ENCODE measurements around the gene BRD1. TPM values are rescaled to one million over a fixed set of nuclear protein-coding genes. Genes with fewer than 3 reads are reported as not detected.

The BRD1 gene
- total RNA-seq, 1 donor from 2014 or later = 44.0 TPM

DNA sequence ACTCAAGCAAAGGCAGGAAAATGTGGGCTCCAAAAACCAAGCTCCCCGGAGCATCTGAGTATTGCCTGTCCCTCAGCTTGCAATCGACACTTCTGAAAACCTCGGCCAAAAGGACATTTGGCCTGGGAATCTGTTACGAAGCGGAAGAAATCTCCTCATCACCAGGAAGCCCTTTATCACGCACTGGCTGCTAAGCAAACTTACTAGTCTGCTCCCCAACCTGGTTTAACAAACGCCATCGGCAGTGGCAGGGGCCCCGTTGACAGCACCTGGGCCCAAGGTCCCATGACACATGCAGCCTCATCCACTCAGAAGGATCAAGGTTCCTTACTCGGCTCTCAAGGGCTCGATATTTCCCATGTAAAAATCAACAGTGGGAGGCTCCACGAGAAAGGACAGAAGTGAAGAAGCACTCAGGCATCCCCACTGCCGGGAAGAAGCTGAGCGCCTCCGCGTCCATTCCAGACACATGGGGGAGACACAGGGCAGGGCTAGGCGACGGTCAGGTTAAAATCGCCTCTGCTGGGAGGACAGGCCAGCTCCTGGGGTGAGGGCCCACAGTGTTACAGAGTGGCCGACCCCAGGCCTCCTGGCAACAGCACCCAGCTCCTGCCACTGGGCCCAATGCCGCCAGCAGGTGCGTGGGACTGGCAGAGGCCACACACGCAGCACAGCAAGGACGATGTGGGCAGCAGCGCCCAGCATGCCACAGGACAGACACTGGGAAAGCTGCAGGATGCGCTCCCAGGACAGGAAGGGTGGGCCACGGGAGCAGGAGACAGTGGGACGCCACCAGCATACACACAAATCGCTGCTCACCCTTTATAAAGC is 27.1 kb downstream of the BRD1 start:
- DNase-seq = no peak

DNA sequence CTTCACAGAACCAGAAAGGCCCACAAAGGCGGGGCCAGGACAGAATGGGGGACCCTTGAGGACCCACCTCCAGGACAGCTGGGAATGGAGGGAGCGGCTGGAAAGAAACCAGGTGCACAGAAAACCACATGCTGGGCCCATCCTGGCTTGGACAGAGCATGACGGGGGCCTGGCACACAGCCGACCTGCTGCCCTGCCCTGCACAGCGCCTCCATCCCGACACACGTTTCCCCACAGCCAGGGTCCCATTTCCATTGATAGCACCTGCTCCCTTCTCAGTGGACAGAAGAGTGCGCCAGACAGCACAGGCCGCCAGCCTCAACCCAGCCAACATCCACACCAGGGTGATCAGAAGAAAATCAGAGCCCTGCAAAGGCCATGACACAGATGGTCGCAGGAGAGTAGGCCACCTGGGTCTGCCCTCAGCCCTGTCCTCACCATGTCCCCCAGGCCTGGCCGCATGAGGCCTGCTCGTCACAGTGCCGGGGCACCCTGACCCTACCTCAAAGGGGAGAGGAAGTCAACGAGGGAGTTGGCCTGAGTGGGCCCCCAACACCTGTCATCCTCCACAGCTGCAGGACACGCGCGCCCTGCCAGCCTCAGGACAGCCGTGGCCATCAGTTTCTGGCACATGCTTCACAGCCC is 28.1 kb downstream of the BRD1 start:
- no peak for DNase-seq

DNA sequence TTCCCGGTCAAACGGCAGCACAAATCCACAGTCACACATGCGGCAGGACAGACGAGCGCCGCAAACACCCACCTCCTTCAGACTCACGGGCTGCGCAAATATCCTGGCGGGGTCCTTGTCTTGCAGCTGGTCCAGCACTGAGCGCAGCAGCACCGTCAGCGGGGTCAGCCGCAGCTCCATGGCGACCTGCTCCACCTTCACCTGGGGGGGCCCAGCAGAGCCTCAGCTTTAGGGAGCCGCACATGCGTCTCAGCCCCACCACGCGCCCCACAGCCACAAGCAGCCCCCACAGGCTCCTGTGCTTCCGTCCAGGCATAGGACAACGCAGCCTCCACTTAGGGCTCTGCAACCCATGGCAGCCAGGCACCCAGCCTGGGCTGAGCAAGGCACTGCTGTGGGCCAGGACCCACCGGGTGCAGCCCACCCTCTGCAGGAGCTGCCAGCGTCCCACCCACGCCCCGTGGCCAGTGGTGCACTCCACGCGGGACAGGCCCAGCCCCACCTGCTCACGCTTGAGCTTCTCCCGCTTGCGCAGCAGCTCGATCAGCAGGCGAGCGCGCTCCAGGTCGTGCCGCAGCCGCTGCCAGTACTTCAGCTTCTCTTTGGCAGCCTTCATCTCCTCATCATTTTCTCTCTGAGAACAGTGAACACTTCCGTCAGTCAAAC is 29.1 kb downstream of the BRD1 start:
- DNase-seq = no peak

DNA sequence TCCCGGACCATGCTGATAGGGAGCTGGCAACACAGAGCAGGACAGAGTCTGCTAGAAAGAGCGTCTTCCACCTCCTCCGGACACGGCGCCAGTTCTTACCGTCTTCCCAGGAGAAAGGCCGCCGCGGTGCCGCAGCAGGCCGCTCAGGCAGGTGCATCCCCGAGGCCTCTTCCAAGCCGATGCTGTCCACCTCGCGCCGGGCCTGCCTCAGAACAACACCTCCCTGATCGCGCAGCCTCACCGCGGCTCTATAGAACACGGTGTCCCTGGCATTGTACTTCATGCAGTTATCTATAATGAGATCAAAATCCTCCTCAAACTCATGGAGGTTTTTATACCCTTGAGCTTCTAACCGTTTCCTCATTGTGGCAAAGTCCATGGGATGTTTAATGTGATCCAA is 30.0 kb downstream of the BRD1 start:
- DNase-seq = no peak

DNA sequence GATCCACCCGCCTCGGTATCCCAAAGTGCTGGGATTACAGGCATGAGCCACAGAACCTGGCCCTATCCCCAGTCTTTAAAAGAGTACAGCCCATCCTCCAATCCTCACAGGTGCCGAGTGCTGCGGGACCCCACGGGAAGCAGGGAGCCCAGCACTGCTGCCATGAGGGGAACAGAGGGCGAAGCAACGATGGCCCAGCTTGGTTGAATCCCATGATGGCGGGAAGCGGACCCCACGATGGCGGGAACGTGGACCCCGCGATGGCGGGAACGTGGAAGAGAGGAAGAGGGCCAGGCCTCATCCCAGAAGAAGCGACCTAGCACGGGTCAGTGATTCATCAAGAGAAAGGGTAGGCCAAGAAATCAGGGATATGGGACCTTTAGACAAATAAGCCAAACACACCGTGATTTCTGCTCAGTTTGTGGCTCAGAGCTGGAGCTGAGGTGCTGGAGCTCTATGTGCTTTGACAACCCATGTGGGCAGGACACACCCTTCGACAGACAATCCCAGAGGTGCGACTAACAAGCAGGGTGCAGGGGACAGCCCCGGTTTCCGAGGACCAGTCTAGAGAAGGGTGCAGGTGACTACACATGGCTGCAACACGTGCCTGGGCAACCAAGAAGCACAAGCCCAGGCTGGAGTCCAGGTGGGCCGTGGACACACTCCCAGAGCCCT is 30.9 kb downstream of the BRD1 start:
- no peak for DNase-seq

DNA sequence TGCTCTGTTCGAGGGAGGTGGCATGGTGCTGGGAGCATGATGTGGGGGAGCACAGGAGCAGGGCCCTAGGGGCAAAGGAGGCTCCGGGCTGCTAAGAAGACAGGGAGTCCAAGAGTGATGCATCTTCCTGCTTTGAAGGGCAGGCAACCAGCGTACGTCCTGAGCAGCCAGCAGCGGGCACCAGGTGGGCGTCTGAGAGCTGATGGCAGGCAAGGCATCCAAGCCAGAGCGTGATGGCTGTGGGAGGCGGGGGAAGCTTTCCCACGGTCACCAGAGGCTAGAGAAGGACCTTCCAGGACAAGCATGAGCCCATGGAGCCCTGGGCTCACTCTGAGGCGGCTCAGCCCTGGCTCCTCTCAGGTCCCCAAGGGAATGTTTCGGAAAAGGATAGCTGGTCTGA is 32.2 kb downstream of the BRD1 start:
- DNase-seq = no peak

DNA sequence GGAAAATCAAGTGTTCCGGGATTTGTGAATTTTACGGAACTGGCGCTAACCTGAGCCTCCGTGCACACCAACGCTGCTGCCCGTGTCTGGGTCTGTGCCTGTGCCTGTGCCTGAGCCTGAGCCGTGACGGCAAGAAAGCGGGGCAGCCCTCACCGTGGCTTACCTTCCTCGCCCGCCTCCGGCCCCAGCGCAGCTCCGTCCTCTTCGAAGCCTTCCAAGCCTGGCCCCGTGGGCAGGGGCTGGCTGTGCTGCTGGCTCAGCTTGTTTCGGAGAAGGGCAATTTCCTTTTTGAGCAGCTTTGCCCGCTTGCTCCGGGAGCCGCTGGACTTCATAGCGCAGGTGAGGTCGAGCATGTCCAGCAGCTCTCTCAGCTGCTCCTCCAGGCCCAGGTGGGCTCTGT is 33.8 kb downstream of the BRD1 start:
- DNase-seq = no peak

DNA sequence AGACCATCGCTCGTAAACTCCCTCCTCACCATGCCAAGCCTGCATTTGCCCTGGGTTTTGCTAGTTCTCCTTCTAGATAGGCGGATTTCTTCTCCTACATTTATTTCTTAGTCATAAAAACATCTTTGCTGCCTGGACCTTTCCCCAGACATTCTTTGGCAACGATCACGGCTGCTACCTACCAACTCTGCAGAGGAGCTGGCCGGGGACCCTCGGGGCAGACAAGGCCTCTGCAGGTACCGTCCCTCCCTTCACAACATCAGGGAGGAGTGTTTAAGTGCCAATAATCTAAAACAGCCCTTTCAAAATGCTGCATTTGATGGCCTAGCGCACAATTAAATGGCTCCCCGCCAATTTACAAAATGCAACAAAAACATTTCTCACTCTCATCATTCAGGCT is 34.4 kb downstream of the BRD1 start:
- DNase-seq = no peak

DNA sequence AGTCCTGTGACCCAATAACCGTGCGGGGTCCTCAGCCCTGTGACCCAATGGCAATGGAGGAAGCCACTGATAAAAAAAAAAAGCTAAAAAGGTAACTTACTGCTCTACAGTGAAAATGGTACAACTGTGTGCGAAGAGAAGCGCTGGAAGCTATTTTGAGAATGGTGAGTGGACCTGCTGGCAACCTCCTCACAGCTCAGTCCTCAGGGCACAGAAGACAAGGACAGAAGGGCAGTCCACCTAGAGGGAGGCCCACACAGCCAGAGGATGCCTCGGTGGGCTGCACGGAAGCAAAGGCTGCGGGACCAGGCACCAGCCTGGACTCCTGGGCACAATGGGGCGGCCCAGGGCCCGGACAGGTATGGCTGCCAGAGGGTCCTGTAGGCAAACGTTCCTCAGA is 35.6 kb downstream of the BRD1 start:
- DNase-seq = no peak

DNA sequence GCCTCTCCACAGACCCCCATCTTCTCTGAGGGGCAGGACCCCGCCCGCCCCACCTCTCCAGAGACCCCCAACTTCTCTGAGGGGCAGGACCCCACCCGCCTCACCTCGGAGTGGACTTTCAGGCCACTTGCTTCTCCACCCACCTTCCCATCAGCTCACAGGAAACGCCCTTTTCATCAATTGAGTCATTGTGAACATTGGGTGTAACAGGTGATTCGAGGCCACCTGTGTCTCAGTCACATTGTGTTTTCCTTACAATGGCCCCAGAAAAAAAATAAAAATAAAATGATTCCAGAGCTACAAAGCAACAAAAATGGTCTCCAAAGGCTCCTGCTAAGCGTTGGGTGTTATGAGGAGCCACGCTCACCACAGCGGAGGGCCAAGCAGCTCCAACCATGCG is 36.0 kb downstream of the BRD1 start:
- no peak for DNase-seq

DNA sequence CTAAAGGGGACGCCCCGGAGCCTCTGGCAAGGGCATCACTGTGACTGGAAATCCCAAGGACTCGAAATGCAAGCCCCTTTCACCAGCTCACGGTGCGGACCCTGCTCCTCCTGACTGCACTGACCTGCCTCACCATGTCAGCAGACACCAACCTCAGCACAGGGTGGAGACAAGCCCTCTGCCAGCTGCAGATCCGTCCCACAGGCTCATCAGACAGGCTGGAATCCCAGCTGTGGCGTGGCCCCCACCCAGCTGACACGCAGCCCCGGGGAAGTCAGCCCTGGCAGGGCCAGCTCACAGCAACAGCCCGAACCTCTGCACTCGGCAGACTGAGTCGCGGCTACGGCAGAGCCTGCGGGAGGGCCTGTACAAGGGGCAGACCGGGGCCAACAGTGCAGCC is 36.8 kb downstream of the BRD1 start:
- no peak for DNase-seq

DNA sequence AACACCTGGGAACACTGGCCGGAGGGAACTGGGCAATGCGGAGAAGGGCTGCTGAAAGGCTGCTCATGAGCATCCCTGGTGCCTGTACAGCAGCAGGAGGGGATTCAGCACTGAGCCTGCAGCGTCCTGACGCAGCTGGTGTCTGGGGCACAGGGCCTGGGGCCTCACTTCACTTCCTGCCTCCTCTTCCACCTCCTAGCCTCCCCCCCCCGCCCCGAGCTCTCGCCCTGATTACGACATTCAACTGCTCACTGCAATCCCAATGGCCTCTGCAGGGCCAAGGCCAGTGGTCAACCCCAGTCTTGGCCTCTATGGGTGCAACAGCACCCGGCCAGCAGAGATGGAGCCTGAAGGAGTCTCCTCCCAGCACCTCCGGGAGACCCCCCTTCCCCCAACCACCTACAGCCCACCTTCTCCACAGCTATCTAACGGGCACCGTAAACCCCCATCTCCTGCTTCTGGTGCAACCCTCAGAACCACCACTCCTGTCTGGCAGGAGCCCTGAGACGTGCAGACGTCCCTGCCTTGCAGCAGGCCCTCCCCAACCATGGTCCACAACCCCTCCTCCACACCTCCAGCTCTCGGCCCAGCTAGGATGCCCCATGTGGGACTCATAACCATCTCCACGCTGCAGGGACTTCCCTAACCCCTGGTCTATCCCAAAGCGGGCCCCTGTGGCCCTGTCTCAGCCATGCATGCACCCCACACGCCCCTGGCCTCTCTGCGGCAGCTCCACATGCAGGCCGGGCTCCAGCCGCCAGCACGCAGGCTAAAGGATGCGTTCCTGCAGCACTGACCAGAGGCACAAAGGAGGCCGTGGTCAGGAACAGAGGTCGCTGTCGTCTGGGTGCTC is 38.2 kb downstream of the BRD1 start:
- no peak for DNase-seq

DNA sequence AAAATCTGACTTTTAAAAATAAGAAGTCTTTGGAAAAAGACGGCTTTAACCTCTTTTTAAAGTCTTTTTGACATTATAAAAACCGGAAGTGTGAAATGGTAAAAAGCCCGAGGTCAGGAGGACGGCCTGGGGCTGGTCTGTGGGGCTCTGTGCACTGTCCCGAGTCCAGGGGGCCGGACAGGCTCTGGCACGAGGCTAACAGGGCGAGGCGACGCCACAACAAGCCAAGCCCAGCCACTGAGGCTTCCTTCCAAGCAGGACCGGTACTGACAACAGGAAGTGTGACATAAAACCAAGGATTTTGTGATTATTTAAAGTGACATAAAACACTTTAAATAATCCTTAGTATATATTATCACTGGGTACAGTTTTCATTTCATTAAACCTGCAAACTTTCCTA is 39.2 kb downstream of the BRD1 start:
- no peak for DNase-seq

DNA sequence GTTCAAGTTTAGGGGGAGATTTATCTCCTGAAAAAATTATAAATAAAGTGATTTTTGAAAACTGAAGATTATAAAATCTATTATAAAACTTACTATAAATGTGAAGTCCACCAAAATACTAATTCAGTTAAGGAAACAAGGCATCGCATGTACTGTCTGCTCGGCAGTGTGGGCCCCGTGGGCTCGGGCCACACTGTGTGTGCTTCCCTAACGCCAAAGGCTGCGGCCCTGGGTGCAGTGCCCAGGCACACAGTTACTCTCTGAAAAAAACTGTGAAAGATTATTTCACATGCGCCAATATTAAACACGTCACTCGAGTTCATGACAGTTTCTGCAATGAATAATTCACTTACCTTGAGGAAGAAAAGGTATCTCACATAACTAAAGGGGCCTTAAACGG is 39.8 kb downstream of the BRD1 start:
- no peak for DNase-seq

DNA sequence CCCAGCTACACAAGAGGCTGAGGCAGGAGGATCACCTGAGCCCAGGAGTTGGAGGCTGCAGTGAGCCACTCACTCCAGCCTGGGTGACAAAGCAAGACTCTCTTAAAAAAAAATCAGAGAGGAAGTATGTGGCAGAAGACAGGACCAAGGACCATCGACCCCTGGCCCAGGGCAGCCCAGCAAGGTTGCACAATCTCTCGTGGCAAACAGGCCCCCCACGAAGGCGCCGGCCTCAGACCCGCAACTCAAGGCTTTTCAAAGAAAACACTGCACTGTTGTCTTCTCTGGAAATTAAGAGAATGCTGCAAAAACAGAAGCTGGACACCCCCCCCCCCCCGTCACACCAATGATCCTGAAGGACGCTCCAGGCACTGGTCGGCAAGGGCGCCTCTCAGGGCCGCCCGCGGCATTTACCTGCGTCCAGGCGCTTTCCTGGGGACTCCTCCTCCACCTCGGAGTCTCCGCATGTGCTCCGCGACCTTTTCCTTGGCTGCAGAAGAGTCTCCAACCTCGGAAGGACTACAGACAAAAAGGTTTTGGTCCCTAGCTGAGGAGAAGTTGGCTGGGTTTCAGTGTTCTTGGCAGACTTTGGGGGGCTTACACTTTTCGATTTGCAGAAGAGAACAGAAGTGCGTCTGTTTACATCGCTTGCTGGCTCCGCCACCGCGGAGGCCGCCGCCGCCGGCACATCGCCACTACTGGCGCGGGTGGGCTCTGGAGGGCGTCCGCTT is 40.5 kb downstream of the BRD1 start:
- DNase-seq = no peak

DNA sequence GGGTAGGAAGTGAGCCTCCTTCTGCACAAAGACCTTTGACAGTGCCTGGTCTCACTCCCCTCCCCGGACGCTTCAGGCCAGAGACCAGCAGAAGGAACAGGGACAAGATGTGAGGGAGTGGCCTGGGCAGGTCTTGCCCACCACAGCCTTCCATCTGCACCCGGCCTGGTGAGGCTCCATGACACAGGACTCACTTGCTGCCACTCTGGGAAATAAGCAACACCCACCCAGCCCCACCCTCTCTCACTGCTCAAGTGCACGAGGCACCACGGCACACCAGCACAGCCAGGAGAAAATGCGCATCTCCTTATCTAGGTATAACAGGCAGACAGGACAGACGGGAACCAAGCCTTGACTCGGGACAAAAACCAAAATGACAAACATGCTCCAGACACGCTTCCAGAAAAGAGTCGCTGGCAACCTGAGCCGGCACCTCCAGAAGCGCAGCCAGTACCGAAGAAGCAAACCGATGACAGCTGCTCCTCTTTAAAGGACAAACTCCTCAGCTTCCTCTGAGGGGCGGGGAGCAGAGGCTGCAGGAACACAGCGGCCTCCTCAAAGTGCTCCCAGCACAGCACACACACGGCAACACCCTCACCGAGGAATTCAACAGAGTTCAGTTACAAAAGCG is 41.7 kb downstream of the BRD1 start:
- no peak for DNase-seq

DNA sequence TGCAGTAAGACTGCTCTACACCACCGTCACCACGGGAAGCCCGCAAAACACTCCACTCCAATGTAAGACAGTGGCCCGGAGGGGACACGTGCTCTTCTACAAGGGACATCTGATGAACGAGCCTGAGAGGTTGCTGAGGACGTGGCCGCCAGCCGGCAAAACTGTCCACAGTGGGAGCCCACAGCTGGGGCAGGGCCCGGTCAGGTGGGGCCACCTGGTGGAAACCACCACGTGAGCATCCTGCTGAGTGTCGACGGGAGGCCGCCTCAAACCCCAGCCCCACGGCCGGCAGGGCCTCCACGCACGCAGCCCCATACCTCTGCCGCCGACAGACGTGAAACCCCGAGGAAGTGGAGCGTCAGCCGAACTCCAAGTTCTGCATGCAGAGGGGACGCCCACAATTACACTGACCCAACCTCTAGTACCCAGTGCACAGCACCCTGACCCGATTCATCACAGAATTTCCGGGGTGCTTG is 42.6 kb downstream of the BRD1 start:
- no peak for DNase-seq

DNA sequence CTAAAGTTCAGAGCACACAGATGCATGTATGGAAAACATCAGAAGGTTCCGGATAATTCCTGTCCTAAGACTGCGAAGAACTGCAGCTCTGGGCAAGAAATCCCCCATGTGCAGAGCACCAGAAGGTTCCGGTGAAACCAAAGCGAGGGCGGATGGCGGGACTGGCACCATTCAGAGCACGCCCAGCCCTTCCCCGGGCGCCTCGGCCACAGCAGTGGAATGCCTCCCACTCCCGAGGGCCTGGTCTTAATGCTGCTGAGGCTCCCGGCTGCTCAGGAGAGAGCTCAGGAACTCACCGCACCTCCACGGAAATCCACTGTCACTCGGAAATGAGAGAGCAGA is 43.1 kb downstream of the BRD1 start:
- no peak for DNase-seq

DNA sequence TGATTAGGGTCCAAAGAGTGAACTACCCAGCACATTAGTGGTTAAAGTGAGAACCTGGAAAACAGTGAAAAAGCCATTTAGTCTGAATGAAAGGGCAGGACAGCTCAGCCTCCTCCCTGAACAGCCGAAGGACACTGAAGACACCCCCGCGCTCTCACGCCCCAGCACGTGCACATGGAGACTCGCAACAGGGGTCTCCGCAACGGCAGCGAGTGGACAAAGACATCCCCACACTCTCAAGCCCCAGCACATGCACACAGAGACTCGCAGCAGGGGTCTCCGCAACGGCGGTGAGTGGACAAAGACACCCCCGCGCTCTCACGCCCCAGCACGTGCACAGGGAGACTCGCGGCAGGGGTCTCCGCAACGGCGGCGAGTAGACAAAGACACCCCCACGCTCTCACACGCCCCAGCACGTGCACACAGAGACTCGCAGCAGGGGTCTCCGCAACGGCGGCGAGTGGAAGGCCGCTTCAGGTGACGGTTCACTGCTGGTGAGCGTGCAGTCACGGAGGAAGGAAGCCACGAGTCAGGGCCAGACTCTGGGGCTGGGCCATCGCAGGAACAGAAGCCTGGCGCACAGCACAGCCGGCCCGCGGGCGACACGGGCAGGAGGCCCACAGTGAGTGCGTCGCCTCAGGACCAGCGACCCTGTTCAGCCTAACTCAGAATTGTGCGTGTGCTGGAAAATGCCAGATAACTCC is 43.6 kb downstream of the BRD1 start:
- no peak for DNase-seq
